Endothelial cell of hepatic sinusoid (primary cell): ENCODE measurements around the gene LCE3B.

Source experiments
- in situ Hi-C: cut with HindIII; loops from 2 replicates; pipeline ENCODE4 v1.10.0; 2017; ENCODE audit warnings: low sequenced_read_pairs

Gene LCE3B

GRCh38 chr1:152657677-152658076 lies 44.1 kb downstream of the LCE3B start:
- in situ Hi-C loops = no loop called here

- in situ Hi-C loops = no loop called here
These were observed 45.0 kb downstream of the LCE3B start for GRCh38 chr1:152658649-152659048.

GRCh38 chr1:152663098-152663497 lies 49.5 kb downstream of the LCE3B start, which contains the start of gene LCE2D:
LCE2D (plus strand) TSS chr1:152663380; CDS start chr1:152664106, 726 bp downstream.
- in situ Hi-C loops = no loop called here
